Hepatocyte (in vitro differentiated cells): ENCODE results near the gene HK3.

Experiments used
- CTCF ChIP-seq: fragments of 200-600 bp; sonication (generic); IDR thresholded peaks from 2 replicates; pipeline ENCODE4 v1.5.1; 2016; ENCODE audit warnings: antibody characterized with exemption, mild to moderate bottlenecking; ENCODE audit not compliant: poor library complexity
- EZH2 ChIP-seq: fragments of 200-600 bp; sonication (generic); IDR thresholded peaks from 2 replicates; pipeline ENCODE4 v1.6.1; 2016; ENCODE audit warnings: antibody characterized with exemption, mild to moderate bottlenecking, borderline replicate concordance
- EZH2phosphoT487 ChIP-seq: fragments of 200-600 bp; sonication (generic); IDR thresholded peaks from one replicate; pipeline ENCODE4 v1.6.1; 2018; ENCODE audit warnings: antibody characterized with exemption, mild to moderate bottlenecking, low read depth, moderate library complexity; ENCODE audit not compliant: unreplicated experiment, severe bottlenecking

GRCh38 chr5:176897263-176897662, 1.9 kb downstream of the HK3 start:
- TF ChIP-seq CTCF (no peak), EZH2 (no peak), EZH2phosphoT487 (no peak)
